Pons (tissue), 1 donor: ENCODE data around the gene PDE4D.

ENCODE experiments used
- DNase-seq: peaks from one replicate; pipeline ENCODE4 v3.0.0-alpha.2; 2016; ENCODE audit warnings: low spot score

PDE4D gene

GRCh38 chr5:59100875-59101274 lies 792.7 kb downstream of the PDE4D start:
- DNase-seq, result no peak

GRCh38 chr5:59099995-59100345 lies 793.6 kb downstream of the PDE4D start:
- no peak for DNase-seq

GRCh38 chr5:59099270-59099994 lies 794.1 kb downstream of the PDE4D start:
- no peak for DNase-seq

GRCh38 chr5:59098743-59099142 lies 794.8 kb downstream of the PDE4D start:
- no peak for DNase-seq

GRCh38 chr5:59097712-59098111 lies 795.8 kb downstream of the PDE4D start:
- no peak for DNase-seq

- DNase-seq, result no peak
Measured at GRCh38 chr5:59097116-59097515, 796.4 kb downstream of the PDE4D start.

GRCh38 chr5:59095480-59095879 lies 798.0 kb downstream of the PDE4D start:
- no peak for DNase-seq

DNA sequence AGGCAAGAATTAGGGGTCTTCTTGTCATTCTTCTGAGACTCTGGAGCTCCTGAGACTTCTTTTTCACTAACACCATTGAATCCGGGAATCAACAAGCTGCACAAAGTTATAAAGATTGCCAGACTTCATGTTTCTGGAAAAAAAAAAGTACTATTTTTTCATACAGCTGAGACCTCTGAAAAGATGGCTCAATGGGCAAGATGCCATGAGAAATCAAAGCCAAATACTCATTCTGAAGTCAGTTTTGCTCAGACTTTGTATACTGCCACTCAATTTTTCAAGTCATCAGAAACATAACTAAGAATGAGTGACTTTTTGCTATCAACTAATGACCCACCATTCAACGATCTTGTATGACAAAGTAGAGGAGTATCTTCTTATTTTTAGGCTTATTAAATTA lies 798.7 kb downstream of the PDE4D start:
- DNase-seq, result no peak

- no peak for DNase-seq
Measured at GRCh38 chr5:59093329-59093728, 800.2 kb downstream of the PDE4D start.

GRCh38 chr5:59092758-59093157 lies 800.8 kb downstream of the PDE4D start:
- DNase-seq, result no peak

GRCh38 chr5:59091965-59092364 lies 801.6 kb downstream of the PDE4D start:
- no peak for DNase-seq

- DNase-seq, result no peak
Measured at GRCh38 chr5:59090323-59090722, 803.2 kb downstream of the PDE4D start.

DNA sequence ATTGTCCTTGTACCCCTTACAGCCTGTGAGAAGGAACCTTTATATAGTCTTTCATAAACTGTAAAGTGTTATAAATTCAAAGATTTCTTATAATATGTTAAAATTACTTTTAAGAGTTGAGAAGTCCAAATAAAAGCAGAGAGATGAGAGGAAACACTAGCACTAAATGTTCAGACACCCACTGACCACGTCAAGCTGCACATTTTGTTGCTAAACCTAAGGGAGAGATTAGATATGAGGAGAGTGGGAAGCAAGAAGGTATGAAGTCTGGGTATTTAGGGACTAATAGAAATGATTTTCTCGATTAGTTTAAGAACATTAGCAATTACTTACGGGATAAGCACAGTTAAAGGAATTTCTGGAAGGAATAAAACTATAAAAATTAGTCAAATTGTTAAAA lies 803.8 kb downstream of the PDE4D start:
- no peak for DNase-seq

DNA sequence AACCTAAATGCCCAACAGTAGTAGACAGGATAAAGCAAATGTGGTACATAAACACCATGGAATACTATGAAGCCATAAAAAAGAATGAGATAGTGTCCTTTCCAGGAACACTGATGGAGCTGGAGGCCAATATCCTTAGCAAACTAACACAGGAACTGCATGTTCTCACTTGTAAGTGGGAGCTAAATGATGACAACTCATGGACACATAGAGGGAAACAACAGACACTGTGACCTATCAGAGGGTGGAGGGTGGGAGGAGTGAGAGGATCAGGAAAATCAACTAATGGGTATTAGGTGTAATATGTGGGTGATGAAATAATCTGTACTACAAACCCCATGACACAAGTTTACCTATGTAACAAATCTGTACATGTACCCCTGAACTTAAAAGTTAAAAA lies 805.0 kb downstream of the PDE4D start:
- no peak for DNase-seq

DNA sequence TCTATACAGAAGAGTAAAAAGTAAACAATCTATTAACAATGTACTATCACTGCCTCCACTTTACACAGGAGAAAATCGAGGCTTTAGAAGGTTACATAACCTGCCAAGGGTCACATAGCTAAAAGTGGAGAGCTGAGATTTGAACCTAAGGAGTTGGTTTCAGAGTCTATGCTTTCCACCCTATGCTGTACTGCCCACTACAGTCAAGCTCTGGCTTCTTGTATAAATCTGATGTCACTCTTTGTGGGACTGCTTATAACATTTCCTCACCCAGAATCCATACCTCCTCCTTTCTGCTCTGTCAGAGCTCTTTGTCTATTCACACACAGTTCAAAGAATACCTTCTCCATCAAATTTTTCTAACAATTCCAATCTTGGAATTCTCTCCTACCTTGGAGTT lies 807.5 kb downstream of the PDE4D start:
- no peak for DNase-seq

DNA sequence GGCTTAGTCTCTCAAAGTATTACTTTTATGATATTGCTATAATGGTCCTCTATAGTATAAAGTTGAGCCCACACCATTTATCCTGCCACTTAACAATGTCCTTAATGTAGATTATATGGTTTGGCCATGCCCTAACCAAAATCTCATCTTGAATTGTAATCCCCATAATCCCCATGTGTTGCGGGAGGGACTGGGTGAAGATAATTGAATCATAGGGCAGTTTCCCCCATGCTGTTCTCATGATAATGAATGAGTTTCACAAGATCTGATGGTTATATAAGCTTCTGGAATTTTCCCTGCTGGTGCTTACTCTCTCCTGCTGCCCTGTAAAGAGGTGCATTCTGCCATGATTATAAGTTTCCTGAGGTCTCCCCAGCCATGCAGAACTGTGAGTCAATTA lies 811.8 kb downstream of the PDE4D start:
- DNase-seq, result no peak

DNA sequence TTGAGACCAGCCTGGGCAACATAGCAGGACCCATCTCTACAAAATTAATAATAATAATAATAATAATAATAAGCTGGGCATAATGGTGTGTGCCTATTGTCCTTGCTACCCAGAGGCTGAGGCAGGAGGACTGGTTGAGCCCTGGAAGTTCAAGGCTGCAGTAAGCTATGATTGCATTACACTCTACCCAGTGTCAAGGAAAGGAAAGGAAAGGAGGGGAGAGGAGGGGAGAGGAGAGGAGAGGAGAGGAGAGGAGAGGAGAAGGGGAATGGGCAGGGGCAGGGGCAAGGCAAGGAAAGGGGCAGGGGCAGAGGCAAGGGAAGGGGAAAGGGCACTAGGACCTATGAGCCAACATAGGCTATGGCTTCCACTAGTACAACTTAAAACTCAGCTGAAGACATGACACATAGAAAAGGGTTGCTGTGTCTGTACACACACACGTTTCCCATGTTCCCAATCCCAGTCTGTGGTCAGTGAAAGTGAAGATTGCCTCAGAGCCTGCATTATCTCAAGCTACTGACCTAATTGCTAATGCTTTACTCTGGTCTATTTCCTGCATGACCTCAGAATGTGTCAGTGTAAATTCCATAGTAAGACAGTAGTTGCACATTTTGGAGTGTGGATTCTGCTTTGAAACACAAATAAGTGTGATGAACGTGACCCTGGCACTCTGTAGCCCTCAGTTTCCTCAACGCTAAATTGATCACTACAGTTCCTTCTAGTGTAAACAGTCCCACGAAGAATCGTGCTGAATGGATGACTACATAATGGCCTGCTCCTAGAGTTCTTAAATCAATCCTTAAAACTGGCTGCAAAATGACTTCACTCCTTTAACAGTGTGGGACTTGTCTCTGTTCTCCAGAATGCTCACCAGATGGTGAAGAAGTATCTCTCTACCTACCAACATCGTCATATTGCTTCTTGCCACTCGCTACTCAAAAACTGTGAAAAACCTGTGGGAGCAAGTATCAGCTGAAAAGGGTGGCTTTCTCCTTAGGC lies 813.6 kb downstream of the PDE4D start:
- no peak for DNase-seq

DNA sequence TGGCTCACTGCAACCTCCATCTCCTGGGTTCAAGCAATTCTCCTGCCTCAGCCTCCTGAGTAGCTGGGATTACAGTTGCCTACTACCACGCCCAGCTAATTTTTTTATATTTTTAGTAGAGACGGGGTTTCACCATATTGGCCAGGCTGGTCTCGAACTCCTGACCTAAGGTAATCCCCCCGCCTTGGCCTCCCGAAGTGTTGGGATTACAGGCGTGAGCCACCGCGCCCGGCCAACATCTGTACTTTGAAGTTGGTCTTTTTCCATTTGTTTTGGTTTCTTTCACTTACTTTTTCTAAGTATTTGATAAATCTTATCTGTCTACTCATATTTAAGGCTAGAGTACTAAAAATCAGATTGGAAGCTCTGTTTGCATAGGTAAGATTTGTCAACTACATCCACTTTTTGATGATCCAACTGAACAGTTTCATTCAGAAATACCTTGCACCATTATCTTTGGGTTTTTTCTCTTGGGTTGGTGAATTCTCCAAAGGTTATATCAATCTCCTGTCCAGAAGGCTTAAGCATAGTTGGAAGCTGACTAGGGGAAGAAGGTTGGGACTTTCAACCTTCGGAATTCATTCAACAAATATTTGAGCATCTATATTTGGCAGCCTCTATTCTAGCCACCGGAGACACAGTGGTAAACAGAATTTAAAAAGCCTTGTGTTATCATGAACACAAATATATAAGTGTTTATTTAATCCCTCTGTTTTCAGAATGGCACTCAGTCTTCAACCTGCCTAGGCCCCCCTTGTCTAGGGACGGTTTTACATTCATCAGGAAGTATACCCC lies 821.6 kb downstream of the PDE4D start:
- no peak for DNase-seq

- peak; percentile 64 for DNase-seq
Measured at GRCh38 chr5:59069438-59070079, 824.0 kb downstream of the PDE4D start.

DNA sequence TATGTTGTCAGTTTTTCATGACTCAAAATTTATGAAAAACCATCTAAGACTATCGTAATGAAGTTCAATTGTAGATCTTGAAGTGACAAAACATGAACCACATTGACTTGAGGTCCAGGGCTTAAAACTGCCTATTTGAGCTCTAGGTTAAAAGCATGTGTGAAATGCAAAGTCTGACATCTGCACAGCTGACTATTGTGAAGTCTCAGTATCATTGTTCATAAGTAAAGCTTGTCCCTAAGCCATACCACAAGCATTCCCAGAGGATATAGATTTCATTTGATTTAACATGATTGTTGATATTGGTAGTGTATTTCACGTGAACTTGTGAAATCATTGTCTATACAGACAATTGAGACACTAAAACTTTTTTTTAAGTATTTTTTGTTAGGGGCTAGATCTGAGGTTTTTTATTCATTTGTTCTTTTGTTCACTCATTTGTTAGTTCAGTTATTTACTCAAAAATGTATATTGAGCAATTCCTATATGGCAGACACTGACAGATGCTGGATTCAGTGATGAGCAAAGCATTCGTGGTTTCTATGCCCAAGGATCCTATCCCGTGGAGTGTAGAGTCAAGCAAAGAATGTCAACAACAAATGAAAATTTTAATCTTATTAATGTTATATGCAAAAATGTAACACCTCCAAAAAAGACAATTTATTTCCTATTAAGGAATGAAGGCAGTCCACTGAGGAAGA lies 825.4 kb downstream of the PDE4D start:
- DNase-seq, result no peak
